ENCODE data around the gene ARHGAP33. TPM values are rescaled to one million over a fixed set of nuclear protein-coding genes. Genes with fewer than 3 reads are reported as not detected.

Gene ARHGAP33
- total RNA-seq, 1 experiment from 2014 or later: 43.9 TPM

DNA sequence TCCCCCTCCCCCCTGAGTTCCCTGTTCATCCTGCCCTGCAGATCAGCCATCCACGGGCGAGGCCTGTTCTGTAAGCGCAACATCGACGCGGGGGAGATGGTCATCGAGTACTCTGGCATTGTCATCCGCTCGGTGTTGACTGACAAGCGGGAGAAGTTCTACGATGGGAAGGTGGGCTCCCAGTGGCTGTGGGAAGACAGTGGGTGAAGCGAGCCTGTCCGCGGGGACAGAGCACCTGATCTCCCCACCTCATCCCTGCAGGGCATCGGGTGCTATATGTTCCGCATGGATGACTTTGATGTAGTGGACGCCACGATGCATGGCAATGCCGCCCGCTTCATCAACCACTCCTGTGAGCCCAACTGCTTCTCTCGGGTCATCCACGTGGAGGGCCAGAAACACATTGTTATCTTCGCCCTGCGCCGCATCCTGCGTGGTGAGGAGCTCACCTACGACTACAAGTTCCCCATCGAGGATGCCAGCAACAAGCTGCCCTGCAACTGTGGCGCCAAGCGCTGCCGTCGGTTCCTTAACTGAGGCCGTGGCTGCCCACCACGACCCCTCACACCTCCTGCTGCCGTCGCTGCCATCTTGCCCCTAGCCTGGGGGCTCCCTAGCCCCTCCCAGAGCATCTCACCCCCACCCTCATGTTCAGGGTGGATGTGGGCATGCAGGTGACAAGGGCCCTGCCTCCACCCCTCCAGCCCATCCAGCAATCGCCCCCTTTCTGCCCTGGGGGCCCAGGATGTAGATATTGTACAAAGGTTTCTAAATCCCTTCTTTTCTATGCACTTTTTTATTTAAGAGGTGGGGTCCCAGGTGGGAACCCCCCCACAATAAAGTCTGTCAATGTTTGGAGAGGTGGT, 37.1 kb upstream of the ARHGAP33 start:
- Mint-ChIP-seq H3K36me3 (peaks cover 34% of the 10 kb centered on the region), H3K9me3 (no peaks in the 10 kb centered on the region), H3K4me1 (peaks cover 6% of the 10 kb centered on the region), H3K4me3 (no peak overlapping the region), H3K27ac (no peak overlapping the region), H3K27me3 (ENCODE audit: low read depth) (no peaks in the 10 kb centered on the region)
- ChIA-PET POLR2A (no interaction called here), CTCF (interaction anchor here (0.6 kb wide), 1 partner anchor 125 kb away, joined by 3 read pairs; no protein-coding TSS in a partner anchor)
- no peak for TF ChIP-seq ZNF219 (CRISPR knock-in tag; IDR thresholded peaks at IDR 0.05; ENCODE audit: borderline replicate concordance)
- no peak for TF ChIP-seq EMX1 (CRISPR knock-in tag; IDR thresholded peaks at IDR 0.05)
- no peak for TF ChIP-seq NR2C2 (CRISPR knock-in tag; IDR thresholded peaks at IDR 0.05)
- TF ChIP-seq IRF2 (CRISPR knock-in tag; IDR thresholded peaks at IDR 0.05; ENCODE audit: borderline replicate concordance, low read depth): no peak
- no peak for TF ChIP-seq JUN (CRISPR knock-in tag; IDR thresholded peaks at IDR 0.05)
- TF ChIP-seq ETV6 (CRISPR knock-in tag; IDR thresholded peaks at IDR 0.05): no peak
- TF ChIP-seq, protein P1, sequence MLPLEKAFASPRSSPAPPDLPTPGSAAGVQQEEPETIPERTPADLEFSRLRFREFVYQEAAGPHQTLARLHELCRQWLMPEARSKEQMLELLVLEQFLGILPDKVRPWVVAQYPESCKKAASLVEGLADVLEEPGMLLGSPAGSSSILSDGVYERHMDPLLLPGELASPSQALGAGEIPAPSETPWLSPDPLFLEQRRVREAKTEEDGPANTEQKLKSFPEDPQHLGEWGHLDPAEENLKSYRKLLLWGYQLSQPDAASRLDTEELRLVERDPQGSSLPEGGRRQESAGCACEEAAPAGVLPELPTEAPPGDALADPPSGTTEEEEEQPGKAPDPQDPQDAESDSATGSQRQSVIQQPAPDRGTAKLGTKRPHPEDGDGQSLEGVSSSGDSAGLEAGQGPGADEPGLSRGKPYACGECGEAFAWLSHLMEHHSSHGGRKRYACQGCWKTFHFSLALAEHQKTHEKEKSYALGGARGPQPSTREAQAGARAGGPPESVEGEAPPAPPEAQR (CRISPR knock-in tag; IDR thresholded peaks at IDR 0.05): no peak
- TF ChIP-seq, protein P2, sequence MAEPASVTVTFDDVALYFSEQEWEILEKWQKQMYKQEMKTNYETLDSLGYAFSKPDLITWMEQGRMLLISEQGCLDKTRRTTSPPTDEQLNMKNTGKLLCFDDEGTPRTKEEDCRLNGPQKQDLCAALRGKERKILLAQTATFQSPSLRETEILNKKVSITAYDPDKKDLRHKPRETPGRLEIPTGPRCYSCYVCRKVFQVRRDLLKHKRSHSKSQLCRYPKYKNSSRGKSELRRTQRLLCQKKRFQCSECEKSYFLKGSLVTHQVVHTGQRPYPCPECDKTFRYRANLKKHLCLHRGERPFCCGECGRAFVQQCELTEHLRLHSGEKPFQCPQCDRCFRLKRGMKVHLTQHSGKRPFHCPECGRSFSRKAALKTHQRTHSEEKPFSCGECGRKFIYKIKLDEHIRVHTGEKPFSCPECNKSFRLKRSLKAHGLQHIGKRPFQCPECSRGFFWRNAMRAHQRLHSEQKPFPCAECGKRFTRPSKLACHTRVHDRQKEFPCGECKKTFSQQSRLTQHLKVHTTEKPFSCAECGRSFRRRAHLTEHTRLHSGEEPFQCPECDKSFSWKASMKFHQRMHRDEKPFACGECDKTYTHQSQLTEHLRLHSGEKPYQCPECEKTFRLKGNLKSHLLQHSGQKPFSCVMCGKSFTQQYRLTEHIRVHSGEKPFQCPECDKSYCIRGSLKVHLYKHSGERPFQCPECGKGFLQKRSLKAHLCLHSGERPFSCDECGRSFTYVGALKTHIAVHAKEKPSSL (CRISPR knock-in tag; conservative IDR thresholded peaks at IDR 0.05): no peak
- ATAC-seq: no peak
- DNase-seq (ENCODE audit: low spot score): no peak

DNA sequence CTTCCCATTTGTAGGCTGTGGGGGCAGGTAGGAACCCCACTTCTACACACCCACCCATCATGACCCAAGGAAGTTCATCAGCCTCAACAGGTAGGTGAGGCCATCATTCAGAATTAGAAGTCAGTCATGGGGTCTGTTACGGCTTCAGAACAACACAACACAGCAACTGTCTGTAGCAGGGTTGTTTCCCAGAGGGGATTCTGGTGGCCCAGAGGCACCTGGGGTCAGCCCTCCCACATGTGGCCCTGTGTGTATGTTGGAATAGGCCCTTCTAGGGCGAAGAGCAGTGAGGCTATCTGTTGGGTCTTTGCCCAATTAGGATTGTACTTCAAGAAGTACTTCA, 36.5 kb upstream of the ARHGAP33 start:
- H3K27ac Mint-ChIP-seq: no peak overlapping the region
- DNase-seq (ENCODE audit: low spot score): no peak
- no peak for TF ChIP-seq ZNF416 (CRISPR knock-in tag; IDR thresholded peaks at IDR 0.05)
- TF ChIP-seq, protein P3, sequence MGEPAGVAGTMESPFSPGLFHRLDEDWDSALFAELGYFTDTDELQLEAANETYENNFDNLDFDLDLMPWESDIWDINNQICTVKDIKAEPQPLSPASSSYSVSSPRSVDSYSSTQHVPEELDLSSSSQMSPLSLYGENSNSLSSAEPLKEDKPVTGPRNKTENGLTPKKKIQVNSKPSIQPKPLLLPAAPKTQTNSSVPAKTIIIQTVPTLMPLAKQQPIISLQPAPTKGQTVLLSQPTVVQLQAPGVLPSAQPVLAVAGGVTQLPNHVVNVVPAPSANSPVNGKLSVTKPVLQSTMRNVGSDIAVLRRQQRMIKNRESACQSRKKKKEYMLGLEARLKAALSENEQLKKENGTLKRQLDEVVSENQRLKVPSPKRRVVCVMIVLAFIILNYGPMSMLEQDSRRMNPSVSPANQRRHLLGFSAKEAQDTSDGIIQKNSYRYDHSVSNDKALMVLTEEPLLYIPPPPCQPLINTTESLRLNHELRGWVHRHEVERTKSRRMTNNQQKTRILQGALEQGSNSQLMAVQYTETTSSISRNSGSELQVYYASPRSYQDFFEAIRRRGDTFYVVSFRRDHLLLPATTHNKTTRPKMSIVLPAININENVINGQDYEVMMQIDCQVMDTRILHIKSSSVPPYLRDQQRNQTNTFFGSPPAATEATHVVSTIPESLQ (CRISPR knock-in tag; IDR thresholded peaks at IDR 0.05): no peak
- TF ChIP-seq, protein P4, sequence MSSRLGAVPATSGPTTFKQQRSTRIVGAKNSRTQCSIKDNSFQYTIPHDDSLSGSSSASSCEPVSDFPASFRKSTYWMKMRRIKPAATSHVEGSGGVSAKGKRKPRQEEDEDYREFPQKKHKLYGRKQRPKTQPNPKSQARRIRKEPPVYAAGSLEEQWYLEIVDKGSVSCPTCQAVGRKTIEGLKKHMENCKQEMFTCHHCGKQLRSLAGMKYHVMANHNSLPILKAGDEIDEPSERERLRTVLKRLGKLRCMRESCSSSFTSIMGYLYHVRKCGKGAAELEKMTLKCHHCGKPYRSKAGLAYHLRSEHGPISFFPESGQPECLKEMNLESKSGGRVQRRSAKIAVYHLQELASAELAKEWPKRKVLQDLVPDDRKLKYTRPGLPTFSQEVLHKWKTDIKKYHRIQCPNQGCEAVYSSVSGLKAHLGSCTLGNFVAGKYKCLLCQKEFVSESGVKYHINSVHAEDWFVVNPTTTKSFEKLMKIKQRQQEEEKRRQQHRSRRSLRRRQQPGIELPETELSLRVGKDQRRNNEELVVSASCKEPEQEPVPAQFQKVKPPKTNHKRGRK (CRISPR knock-in tag; IDR thresholded peaks at IDR 0.05; ENCODE audit: borderline replicate concordance): no peak
- TF ChIP-seq KAT7 (CRISPR knock-in tag; IDR thresholded peaks at IDR 0.05; ENCODE audit: borderline replicate concordance): no peak
- no peak for TF ChIP-seq SOX15 (CRISPR knock-in tag; IDR thresholded peaks at IDR 0.05)
- no peak for TF ChIP-seq ZNF232 (CRISPR knock-in tag; IDR thresholded peaks at IDR 0.05)
- TF ChIP-seq JAZF1 (CRISPR knock-in tag; IDR thresholded peaks at IDR 0.05): no peak
- no peak for TF ChIP-seq CBFB (CRISPR knock-in tag; IDR thresholded peaks at IDR 0.05; ENCODE audit: low read depth)
- TF ChIP-seq TP53 (CRISPR knock-in tag; IDR thresholded peaks at IDR 0.05): no peak
- no peak for TF ChIP-seq NFE2L1 (CRISPR knock-in tag; IDR thresholded peaks at IDR 0.05)
- TF ChIP-seq NFYB (CRISPR knock-in tag; conservative IDR thresholded peaks at IDR 0.05; ENCODE audit: low read depth): no peak
- no peak for TF ChIP-seq ETV6 (CRISPR knock-in tag; IDR thresholded peaks at IDR 0.05)
- TF ChIP-seq, protein P5, sequence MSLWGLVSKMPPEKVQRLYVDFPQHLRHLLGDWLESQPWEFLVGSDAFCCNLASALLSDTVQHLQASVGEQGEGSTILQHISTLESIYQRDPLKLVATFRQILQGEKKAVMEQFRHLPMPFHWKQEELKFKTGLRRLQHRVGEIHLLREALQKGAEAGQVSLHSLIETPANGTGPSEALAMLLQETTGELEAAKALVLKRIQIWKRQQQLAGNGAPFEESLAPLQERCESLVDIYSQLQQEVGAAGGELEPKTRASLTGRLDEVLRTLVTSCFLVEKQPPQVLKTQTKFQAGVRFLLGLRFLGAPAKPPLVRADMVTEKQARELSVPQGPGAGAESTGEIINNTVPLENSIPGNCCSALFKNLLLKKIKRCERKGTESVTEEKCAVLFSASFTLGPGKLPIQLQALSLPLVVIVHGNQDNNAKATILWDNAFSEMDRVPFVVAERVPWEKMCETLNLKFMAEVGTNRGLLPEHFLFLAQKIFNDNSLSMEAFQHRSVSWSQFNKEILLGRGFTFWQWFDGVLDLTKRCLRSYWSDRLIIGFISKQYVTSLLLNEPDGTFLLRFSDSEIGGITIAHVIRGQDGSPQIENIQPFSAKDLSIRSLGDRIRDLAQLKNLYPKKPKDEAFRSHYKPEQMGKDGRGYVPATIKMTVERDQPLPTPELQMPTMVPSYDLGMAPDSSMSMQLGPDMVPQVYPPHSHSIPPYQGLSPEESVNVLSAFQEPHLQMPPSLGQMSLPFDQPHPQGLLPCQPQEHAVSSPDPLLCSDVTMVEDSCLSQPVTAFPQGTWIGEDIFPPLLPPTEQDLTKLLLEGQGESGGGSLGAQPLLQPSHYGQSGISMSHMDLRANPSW (CRISPR knock-in tag; conservative IDR thresholded peaks at IDR 0.05; ENCODE audit: low read depth): no peak
- TF ChIP-seq FOXJ3 (CRISPR knock-in tag; IDR thresholded peaks at IDR 0.05; ENCODE audit: borderline replicate concordance): no peak
- TF ChIP-seq FOXK1 (CRISPR knock-in tag; IDR thresholded peaks at IDR 0.05): no peak
- TF ChIP-seq, protein P6, sequence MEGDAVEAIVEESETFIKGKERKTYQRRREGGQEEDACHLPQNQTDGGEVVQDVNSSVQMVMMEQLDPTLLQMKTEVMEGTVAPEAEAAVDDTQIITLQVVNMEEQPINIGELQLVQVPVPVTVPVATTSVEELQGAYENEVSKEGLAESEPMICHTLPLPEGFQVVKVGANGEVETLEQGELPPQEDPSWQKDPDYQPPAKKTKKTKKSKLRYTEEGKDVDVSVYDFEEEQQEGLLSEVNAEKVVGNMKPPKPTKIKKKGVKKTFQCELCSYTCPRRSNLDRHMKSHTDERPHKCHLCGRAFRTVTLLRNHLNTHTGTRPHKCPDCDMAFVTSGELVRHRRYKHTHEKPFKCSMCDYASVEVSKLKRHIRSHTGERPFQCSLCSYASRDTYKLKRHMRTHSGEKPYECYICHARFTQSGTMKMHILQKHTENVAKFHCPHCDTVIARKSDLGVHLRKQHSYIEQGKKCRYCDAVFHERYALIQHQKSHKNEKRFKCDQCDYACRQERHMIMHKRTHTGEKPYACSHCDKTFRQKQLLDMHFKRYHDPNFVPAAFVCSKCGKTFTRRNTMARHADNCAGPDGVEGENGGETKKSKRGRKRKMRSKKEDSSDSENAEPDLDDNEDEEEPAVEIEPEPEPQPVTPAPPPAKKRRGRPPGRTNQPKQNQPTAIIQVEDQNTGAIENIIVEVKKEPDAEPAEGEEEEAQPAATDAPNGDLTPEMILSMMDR (IDR thresholded peaks at IDR 0.05): no peak

More for the DNA sequence above, 36.5 kb upstream of the ARHGAP33 start:
- Mint-ChIP-seq H3K9me3 (no peaks in the 10 kb centered on the region), H3K4me1 (peaks cover 6% of the 10 kb centered on the region), H3K27me3 (ENCODE audit: low read depth) (no peaks in the 10 kb centered on the region), H3K4me3 (no peak overlapping the region), H3K36me3 (peaks cover 32% of the 10 kb centered on the region)
- ChIA-PET CTCF (interaction anchor here (0.7 kb wide), 1 partner anchor 46 kb away, joined by 3 read pairs; no protein-coding TSS in a partner anchor), POLR2A (interaction anchor here (0.8 kb wide), 1 partner anchor 46 kb away, joined by 3 read pairs; no protein-coding TSS in a partner anchor)
- ATAC-seq: no peak

All from WTC11 (cell line).